H4 (cell line): Measurements from ENCODE around the gene ACAA2. TPM values are rescaled to one million over a fixed set of nuclear protein-coding genes. Genes with fewer than 3 reads are reported as not detected.
"Not testable (repeated sequence)": the region's sequence is repeated elsewhere in the genome, so short reads cannot be mapped to it uniquely, and the experiment has no call there.

ENCODE experiments used
- DNase-seq: peaks from one replicate; pipeline ENCODE4 v3.0.0-alpha.2; 2015; ENCODE audit warnings: low spot score
- total RNA-seq: library from RNA; depleted of rRNA; stranded (reverse); fragments of >200 nt; shearing (Covaris generic); gene quantifications from 2 replicates; pipeline ENCODE4 v1.2.3, GENCODE V29; 2014

Gene ACAA2
- total RNA-seq, 1 experiment from 2014 or later = 104 TPM

DNA sequence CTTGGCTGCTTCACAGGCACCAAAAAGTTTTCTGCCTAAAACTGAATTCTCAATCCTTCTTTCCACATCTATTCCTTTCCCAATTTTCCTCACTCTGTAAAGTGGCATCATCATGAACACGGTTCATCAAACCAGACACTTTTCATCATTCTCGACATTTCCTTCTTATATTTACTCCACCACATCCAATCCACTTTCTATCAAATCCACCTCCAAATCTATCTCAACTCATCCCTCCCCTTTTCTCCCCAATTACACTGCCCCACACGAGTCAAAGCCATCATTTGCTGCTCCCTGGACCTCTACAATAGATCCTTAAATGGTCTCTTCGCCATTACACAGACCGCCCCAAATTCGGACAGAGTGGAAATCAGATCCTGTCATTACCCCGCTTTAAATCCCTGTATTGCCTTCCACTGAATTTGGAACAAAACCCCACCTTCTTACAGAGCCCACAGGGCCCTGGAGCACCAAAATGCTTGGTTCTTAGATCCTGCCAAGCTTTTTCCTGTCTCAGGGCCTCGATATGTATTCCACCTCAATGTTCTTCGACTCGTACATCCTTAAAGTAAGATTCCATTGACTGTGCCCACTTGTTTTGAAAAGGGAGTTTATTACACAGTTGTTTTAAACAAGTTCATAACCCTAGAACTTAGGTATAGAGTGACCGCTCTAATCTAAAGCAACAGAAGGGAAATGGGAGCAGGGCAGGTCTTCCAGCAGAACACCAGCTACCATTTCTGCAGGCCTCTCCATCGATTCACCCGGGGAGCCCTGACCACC, 856 bp downstream of the ACAA2 start:
- DNase-seq = no peak

DNA sequence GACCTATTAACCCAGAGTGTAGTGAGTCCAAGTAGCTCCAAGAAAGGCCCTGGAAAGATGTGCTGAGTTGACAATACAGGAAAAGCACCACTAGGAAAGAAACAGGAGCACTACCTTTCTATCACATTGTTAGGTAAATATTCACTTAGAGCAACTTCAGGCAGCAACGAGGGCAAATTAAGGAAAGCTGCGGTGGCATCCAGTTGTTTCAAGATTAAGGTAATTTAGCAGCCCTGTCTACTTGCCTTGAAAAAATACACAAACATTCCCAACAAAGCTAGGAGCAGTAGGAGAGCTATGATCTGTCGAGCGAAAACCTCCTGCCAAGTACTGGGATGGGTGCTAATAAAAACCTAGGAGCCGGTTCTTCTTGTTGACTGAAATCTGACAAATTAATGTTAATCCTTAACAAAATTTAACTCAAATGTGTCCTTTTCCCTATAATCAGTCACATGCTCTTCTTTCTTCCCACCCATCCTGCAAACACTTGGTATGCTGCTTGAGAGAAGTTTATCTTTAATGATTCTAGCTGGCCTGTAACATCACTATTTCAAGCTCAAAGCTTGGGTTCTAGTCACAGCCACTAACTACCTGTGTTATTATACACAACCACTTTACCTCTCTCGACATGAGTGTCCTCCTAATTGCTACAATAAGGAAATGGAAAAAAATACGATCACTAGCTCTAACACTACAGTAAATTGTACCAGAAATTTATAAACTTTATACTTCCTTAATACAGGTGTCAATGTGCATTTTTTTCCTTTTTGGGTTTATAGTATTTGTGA, 2.0 kb downstream of the ACAA2 start:
- no peak for DNase-seq

- not testable (repeated sequence) for DNase-seq
These were observed 4.7 kb downstream of the ACAA2 start for GRCh38 chr18:49808553-49809191.

GRCh38 chr18:49804096-49804495, 9.2 kb downstream of the ACAA2 start:
- no peak for DNase-seq

GRCh38 chr18:49802623-49803022, 10.7 kb downstream of the ACAA2 start:
- no peak for DNase-seq

- DNase-seq = not testable (repeated sequence)
These were observed 12.8 kb downstream of the ACAA2 start for GRCh38 chr18:49800491-49800890.

DNA sequence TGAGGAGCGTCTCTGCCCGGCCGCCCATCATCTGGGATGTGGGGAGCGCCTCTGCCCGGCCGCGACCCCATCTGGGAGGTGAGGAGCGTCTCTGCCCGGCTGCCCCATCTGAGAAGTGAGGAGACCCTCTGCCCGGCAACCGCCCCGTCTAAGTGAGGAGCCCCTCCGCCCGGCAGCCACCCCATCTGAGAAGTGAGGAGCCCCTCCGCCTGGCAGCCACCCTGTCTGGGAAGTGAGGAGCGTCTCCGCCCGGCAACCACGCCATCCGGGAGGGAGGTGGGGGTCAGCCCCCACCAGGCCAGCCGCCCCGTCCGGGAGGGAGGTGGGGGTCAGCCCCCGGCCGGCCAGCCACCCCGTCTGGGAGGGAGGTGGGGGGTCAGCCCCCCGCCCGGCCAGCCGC, 13.5 kb downstream of the ACAA2 start:
- not testable (repeated sequence) for DNase-seq

- DNase-seq = no peak
These were observed 15.3 kb downstream of the ACAA2 start for GRCh38 chr18:49798001-49798400.

DNA sequence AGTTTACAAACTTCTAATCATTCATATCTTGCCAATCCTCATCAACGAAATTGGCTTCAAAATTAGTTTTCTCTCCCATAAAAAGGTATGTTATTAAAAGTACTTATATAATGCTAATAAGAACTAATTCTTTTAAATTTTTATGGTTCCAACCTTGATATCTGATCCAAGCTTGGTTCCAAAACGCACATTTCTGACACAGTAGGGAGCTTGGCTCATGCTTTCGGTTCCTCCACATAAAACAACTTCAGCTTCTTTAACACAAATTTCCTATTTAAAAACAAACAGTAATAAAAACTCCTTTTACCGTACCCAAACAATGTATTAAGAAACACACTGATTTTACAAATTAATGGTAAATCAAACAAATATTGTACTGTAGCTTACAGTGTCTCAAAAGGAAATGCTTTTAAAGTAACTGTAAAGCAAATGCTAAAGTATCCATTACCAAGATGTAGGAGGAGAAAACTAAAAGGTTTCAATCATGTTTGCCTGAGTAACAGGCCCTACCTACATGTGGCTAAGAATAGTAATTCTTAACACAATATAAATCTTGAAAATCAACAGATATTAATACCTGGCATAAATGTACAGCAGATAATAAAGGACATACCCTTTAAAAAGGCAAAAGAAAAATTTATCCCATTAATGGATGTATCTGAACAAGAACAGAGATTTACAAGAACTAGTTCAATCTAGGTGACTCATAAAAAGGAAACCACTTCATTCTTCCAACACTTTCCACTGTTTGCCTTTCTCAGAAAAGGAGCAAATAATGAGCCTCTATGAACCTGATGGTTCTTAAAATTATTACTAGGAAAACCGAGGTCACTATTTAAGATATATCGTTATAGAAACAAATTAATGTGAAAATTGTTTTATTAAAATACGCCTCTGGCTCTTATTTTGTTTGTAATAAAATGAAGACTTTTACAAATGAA, 17.5 kb downstream of the ACAA2 start:
- no peak for DNase-seq

- DNase-seq = no peak
These were observed 18.6 kb downstream of the ACAA2 start for GRCh38 chr18:49794743-49795142.

DNA sequence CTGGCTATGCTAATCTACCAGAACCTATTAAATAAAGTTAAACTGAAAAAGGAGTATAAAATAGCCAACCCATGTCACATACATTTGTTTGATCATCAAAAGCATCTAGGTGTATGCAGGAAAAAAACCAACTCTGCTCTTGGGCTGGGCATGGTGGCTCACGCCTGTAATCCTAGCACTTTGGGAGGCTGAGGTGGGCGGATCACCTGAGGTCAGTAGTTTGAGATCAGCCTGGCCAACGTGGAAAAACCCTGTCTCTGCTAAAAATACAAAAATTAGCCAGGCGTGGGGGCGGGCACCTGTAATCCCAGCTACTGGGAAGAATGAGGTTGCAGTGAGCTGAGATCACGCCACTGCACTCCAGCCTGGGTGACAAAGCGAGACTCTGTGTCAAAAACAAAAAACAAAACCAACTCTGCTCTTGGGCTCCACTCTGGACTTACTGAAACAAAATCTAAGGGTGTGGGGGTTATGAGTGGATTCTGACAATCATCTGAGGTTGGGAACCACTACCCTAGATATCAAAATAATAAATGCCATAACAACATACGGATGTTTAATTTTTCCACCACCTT, 23.7 kb downstream of the ACAA2 start:
- DNase-seq = not testable (repeated sequence)

DNA sequence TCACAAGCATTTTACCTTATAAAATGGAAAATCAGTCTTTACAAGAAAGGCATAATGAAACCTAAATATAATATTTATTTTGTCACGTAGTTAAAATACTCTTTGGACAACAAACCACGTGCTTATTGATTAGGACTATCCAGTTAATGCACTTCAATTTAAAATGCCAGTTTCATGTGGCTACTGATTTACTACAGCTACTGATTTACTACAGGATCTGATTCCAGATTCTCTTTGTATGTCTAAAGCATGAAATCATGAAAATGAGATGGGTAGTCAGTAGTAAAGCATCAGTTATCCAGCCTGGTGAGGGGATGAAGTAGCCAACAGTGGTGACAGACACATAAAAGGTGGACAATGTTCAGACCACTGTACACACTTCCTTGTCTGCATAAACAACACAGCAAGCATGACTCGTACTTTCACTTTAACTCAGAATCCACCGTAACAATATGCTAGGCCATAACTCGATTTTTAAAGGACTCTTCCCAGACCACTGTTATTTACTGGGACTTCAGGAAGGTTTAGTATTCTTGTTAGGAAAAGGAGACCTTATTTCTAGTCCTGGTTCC, 24.9 kb downstream of the ACAA2 start:
- DNase-seq = peak; percentile 31

DNA sequence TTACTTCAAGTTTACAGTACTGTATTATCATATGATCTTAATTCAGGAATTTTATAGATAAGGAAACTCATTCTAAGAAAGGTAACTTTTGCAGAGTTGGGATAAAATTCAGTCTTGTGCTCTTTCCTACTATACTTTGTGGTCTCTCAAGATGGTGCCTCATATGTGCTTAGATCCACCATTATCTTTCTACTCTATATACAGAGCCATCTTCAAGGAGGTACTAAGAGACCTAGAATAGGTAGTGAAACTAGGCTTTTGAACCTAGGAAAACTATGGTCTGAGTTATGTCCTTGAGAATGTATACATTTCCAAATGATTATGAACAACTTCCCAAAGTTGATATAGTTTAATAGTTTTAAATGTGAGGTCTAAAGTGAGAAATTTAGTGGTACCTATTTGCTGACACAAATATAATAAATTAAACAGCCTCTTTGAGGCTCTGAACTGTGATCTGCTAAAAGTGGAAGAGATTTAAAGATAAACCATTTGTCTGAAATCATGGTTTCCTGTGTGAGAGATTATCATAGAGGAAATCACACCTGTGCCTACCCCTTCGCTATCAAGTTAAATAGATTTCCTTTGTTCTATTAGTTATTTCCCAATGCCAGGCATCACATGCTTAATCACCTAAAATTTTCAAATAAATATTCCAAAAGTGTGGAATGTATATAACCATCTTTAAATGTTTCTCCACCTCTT, 27.2 kb downstream of the ACAA2 start:
- no peak for DNase-seq

- DNase-seq = no peak
These were observed 28.7 kb downstream of the ACAA2 start for GRCh38 chr18:49784427-49785185.

DNA sequence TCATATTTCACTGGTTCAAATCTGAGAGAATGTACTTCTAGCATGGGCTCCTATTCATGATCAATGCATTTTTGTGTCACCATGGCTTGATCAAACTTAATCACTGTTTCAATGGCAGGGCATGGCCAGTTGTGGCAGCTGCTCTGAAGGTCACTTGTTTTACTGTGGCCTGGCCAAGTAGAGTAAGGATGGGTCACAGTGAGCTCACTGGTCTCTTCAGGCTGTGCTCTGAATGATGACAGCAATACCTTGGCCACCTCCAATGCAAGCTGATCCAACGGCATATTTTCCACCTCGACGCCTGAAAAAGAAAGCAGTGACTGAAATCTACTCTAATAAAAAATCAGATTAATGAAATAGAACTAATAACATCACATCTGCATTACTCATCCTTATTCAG, 29.7 kb downstream of the ACAA2 start:
- DNase-seq = not testable (repeated sequence)

DNA sequence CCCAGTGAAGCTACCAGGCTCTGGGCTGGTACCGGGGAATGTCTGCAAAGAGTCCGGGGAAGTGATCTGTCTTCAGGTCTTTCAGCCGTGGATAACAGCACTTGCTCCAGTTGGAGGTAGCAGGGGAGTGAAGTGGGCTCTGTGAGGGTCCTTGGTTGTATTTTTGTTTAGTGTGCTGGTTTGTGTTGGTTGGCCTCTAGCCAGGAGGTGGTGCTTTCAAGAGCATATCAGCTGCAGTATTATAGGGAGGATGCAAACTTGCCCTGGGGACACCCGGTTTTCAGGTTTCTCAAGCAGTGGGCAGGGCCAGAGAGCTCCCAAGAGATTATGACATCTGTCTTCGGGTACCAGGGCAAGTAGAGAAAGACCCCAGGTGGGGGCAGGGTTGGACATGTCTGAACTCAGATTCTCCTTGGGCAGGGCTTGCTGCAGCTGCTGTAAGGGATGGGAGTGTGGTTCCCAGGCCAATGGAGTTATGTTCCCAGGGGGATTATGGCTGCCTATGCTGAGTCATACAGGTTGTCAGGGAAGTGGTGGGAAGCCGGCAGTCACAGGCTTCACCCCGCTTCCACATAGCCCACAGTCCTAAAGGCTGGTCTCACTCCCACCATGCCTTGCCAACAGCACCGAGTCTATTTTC, 34.4 kb downstream of the ACAA2 start:
- DNase-seq = peak; percentile 50

GRCh38 chr18:49769047-49769728, 44.1 kb downstream of the ACAA2 start:
- no peak for DNase-seq

DNA sequence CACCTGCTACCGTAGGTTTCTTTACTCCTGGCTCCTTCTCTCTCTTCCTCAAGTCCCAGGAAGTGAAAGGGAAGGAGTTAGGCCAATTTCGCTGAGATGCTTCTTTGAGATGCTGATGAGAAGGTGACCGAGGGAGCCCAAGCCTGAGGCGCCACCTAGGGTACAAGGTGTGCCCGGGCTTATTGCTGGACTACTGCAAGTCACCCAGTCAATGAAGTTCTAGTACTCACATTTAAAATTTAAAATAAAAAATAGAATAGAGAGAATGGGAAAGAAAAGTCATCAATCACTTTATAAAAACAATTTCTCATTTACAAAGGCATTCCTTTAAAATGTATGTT, 45.3 kb downstream of the ACAA2 start:
- DNase-seq = peak; percentile 69
